ENCODE measurements around the gene ARHGAP26. TPM values are rescaled to one million over a fixed set of nuclear protein-coding genes. Genes with fewer than 3 reads are reported as not detected.

ARHGAP26 gene
- total RNA-seq, 4 donors from 2014 or later = 12.4 to 49.5 (median 31.8) TPM

DNA sequence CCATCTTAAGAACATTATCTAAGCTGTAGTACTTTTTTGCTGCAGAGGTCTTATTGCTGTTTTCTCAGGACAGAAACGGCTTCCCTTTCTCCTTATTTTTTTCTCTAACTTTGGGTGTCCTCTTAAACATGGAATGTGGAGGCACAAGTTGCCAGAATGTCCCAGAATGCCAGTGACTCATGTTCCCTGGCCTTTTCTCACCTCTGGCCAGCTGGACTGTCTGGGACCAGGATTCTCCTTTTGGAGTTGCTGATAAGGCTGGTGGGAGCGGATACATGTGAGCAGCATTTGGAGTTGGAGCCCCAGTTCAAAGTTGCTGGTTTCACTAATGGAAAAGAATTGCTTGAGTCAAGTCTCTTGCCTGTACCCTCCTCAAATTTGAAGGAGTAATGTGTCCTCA, 112.8 kb downstream of the ARHGAP26 start:
- no peaks in the 10 kb centered on the region for H3K27me3 ChIP-seq
- H3K36me3 ChIP-seq = no peaks in the 10 kb centered on the region
- DNase-seq = peak in 1 of 2 donors; percentile 59
- TF ChIP-seq POLR2A (IDR thresholded peaks at IDR 0.05) (no peak), CTCF (IDR thresholded peaks at IDR 0.05) (no peak)
- H3K27ac ChIP-seq = peak overlapping the region in 1 of 2 donors; percentile 37
- H3K4me1 ChIP-seq = no peaks in the 10 kb centered on the region
- H3K4me3 ChIP-seq = no peak overlapping the region
- H3K9me3 ChIP-seq = no peaks in the 10 kb centered on the region
- intact Hi-C loops (cut with DNase I; ENCODE audit: low total_unique reads) = loop anchor here (5.0 kb wide), 1 partner anchor 171 kb away; no protein-coding TSS in a partner anchor

DNA sequence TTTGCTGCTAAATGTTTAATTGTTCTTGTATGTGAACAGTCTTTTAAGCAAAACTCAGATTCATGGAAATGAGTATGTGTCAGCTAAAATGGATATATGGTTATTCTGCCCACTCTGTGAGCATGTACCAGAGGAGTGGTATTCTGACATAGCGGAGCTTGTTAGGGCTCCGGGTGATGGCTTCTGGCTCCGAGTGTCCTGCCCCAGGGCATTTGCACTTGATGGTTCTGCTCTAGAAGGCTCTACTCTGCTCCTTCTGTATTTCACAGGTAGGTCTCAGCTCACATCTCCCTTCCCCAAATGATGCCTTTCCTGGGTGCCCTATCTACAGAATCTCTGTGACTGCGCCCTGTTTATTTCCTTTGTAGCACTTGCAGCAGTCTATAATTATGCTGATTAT, 113.3 kb downstream of the ARHGAP26 start:
- no peaks in the 10 kb centered on the region for H3K9me3 ChIP-seq
- no peaks in the 10 kb centered on the region for H3K36me3 ChIP-seq
- H3K4me3 ChIP-seq = no peak overlapping the region
- TF ChIP-seq POLR2A (IDR thresholded peaks at IDR 0.05) (no peak), CTCF (IDR thresholded peaks at IDR 0.05) (no peak)
- intact Hi-C loops (cut with DNase I; ENCODE audit: low total_unique reads) = loop anchor here (5.0 kb wide), 1 partner anchor 171 kb away; no protein-coding TSS in a partner anchor
- H3K27me3 ChIP-seq = no peaks in the 10 kb centered on the region
- peak overlapping the region in 1 of 2 donors; percentile 37 for H3K27ac ChIP-seq
- no peak for DNase-seq
- H3K4me1 ChIP-seq = no peaks in the 10 kb centered on the region

GRCh38 chr5:142884029-142884428, 113.9 kb downstream of the ARHGAP26 start:
- intact Hi-C loops (cut with DNase I; ENCODE audit: low total_unique reads) = loop anchor here (5.0 kb wide), 1 partner anchor 172 kb away; no protein-coding TSS in a partner anchor

DNA sequence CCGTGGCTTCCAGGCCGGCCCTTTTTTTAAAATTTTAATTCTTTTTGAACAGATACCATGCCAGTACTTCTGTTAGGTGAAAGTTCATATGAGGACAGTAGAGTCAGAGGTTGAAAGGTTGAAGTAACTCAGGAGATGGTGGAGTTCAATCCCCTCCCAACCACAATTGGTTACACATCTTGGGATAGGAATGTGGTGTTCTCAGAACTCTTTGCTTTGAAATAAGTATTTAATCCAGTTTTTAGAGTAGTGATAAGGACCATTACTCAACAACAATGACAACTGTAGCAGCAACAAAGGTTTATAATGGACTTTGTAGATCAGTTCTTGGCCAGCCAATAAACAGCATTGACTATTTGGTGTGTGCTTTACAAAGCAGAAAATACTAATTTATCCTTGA, 116.0 kb downstream of the ARHGAP26 start:
- no peaks in the 10 kb centered on the region for H3K36me3 ChIP-seq
- H3K4me3 ChIP-seq = no peak overlapping the region
- no peaks in the 10 kb centered on the region for H3K4me1 ChIP-seq
- intact Hi-C loops (cut with DNase I; ENCODE audit: low total_unique reads) = no loop called here
- H3K9me3 ChIP-seq = no peaks in the 10 kb centered on the region
- no peak for TF ChIP-seq POLR2A (IDR thresholded peaks at IDR 0.05)
- TF ChIP-seq CTCF (IDR thresholded peaks at IDR 0.05) = no peak
- H3K27ac ChIP-seq = no peak overlapping the region
- DNase-seq = no peak
- H3K27me3 ChIP-seq = no peaks in the 10 kb centered on the region

More at GRCh38 chr5:142884029-142884428, 113.9 kb downstream of the ARHGAP26 start:
- Histone ChIP-seq H3K27ac (no peak overlapping the region), H3K4me1 (no peaks in the 10 kb centered on the region), H3K4me3 (no peak overlapping the region), H3K36me3 (no peaks in the 10 kb centered on the region), H3K27me3 (no peaks in the 10 kb centered on the region), H3K9me3 (no peaks in the 10 kb centered on the region)
- DNase-seq = no peak
- TF ChIP-seq POLR2A (IDR thresholded peaks at IDR 0.05) = no peak
- TF ChIP-seq CTCF (IDR thresholded peaks at IDR 0.05) = no peak

DNA sequence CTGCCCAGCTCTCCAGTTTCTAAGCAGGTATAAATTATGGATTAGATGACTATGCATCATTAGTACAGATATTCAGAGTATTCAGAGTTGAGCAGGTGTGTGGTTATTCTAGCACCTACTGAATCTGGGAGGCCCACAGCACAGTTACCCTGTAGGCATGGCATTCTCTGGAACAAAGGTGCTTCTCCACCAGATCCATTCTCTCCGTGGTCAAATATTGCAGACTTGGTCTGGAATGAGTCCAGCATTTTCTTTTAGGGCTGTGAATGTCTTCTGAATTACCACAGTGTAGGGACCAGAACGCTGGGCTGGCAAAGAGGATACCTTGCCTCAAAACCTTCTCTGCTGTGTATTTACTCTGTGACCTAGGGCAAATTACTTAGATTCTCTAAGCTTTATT, 116.8 kb downstream of the ARHGAP26 start:
- intact Hi-C loops (cut with DNase I; ENCODE audit: low total_unique reads) = no loop called here
- H3K27ac ChIP-seq = no peak overlapping the region
- DNase-seq = no peak
- H3K4me3 ChIP-seq = no peak overlapping the region
- no peak for TF ChIP-seq POLR2A (IDR thresholded peaks at IDR 0.05)
- TF ChIP-seq CTCF (IDR thresholded peaks at IDR 0.05) = no peak
- no peaks in the 10 kb centered on the region for H3K27me3 ChIP-seq
- H3K4me1 ChIP-seq = no peaks in the 10 kb centered on the region
- no peaks in the 10 kb centered on the region for H3K9me3 ChIP-seq
- H3K36me3 ChIP-seq = no peaks in the 10 kb centered on the region
